Gastroesophageal sphincter (tissue), 3 donors: Measurements from ENCODE around the gene MCC.

ENCODE experiments used
- EP300 ChIP-seq: sonication (generic); formaldehyde crosslinking; IDR thresholded peaks from one replicate; pipeline ENCODE4 v1.6.1; 2017; ENCODE audit warnings: antibody characterized with exemption, mild to moderate bottlenecking
- TF ChIP-seq, protein P1 (sequence below), 4 experiments: fragments of 200-600 bp in 2 of 4; fragments of 450-650 bp in 2 of 4; sonication (generic) in 1 of 4; IDR thresholded peaks; one replicate each; pipeline ENCODE4 v1.5.1; 2017 to 2019; ENCODE audit warnings: antibody characterized with exemption in 4 of 4, mild to moderate bottlenecking in 2 of 4, moderate library complexity in 2 of 4

DNA sequence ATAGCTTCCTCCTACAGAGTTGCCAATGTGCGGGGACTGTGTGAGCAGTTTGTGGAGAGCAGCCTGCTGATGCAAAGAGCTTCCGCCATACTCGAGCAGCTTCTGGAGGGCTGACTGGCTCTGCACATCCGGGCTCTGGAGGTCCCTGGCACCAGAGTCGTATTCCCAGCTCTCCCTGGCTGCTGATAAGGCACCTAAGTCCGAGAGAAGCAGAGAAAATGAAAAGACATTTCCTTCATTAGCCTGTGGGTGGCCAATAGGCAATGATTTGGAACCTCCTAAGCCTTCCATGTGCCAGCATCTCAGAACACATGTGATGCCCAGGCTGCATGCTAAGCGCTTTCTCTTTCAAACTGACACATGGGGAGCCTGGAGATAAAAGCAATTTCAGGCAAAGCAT is 147.7 kb downstream of the MCC start:
- TF ChIP-seq EP300: no peak
- TF ChIP-seq, protein P1, sequence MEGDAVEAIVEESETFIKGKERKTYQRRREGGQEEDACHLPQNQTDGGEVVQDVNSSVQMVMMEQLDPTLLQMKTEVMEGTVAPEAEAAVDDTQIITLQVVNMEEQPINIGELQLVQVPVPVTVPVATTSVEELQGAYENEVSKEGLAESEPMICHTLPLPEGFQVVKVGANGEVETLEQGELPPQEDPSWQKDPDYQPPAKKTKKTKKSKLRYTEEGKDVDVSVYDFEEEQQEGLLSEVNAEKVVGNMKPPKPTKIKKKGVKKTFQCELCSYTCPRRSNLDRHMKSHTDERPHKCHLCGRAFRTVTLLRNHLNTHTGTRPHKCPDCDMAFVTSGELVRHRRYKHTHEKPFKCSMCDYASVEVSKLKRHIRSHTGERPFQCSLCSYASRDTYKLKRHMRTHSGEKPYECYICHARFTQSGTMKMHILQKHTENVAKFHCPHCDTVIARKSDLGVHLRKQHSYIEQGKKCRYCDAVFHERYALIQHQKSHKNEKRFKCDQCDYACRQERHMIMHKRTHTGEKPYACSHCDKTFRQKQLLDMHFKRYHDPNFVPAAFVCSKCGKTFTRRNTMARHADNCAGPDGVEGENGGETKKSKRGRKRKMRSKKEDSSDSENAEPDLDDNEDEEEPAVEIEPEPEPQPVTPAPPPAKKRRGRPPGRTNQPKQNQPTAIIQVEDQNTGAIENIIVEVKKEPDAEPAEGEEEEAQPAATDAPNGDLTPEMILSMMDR (IDR thresholded peaks at IDR 0.05): no peak
